Neural cell (in vitro differentiated cells): ENCODE measurements around the gene PLEKHM3.

Source experiments
- POLR2AphosphoS5 ChIP-seq: IDR thresholded peaks from 2 replicates; pipeline ENCODE4 v1.6.1; 2012
- RAD21 ChIP-seq: fragments of 450-650 bp; conservative IDR thresholded peaks from 2 replicates; pipeline ENCODE4 v1.6.1; 2014; ENCODE audit warnings: antibody characterized with exemption, mild to moderate bottlenecking, moderate library complexity
- REST ChIP-seq: IDR thresholded peaks from 2 replicates; pipeline ENCODE4 v1.6.1; 2012; ENCODE audit warnings: borderline replicate concordance
- TF ChIP-seq, protein P1 (sequence below): fragments of 450-650 bp; IDR thresholded peaks from 2 replicates; pipeline ENCODE4 v1.5.1; 2014; ENCODE audit warnings: antibody characterized with exemption, mild to moderate bottlenecking, moderate library complexity; ENCODE audit not compliant: poor library complexity, severe bottlenecking

DNA sequence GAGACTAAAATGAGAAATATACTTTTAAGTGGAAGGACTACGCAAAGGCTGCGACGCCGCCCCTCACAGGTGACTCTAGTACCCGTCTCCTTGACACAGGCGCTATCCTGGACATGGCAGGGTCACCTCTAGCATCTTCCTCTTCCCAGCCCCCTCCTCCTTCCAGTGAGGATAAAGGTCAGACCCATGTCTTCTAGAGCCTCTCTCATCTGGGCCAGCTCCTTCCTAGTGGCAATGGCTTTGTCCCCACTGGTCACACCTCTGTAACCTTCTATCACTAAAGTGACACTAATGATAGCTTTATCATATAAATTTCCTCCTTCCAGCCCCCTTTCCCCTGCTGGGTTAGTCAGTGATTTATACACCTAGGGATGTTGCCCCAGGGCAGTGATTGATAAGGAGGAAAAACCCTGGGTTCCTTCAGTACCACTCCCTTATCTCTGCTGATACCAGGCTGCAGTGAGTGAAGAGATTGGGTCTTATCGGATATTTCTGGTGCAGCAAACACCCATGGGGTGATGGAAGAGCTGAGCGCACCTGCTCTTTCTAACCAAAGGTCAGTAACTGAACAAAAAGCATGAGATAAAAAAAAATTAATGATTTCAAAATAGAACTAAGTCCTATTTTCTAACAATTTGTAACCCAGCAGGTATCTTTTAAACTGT lies 193.6 kb downstream of the PLEKHM3 start:
- TF ChIP-seq, protein P1, sequence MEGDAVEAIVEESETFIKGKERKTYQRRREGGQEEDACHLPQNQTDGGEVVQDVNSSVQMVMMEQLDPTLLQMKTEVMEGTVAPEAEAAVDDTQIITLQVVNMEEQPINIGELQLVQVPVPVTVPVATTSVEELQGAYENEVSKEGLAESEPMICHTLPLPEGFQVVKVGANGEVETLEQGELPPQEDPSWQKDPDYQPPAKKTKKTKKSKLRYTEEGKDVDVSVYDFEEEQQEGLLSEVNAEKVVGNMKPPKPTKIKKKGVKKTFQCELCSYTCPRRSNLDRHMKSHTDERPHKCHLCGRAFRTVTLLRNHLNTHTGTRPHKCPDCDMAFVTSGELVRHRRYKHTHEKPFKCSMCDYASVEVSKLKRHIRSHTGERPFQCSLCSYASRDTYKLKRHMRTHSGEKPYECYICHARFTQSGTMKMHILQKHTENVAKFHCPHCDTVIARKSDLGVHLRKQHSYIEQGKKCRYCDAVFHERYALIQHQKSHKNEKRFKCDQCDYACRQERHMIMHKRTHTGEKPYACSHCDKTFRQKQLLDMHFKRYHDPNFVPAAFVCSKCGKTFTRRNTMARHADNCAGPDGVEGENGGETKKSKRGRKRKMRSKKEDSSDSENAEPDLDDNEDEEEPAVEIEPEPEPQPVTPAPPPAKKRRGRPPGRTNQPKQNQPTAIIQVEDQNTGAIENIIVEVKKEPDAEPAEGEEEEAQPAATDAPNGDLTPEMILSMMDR, result no peak
- TF ChIP-seq REST (no peak), POLR2AphosphoS5 (no peak), RAD21 (no peak)
